C1 segment of cervical spinal cord (tissue), 14 donors: ENCODE data around the gene MCC.

ENCODE experiments used
- DNase-seq, 14 donors: peaks; one replicate each; lab custom pipeline; 2025; lab: John Stamatoyannopoulos, UW

The MCC gene

GRCh38 chr5:113487781-113488644 is at the start of gene MCC:
MCC (minus strand) TSS chr5:113488453.
- peak in 10 of 14 donors; percentile 3 to 69 (median 40) for DNase-seq

- DNase-seq = no peak
These were observed 43.4 kb upstream of the MCC start for GRCh38 chr5:113531481-113532159.

GRCh38 chr5:113527746-113528145 is 39.5 kb upstream of the MCC start:
- DNase-seq = no peak

GRCh38 chr5:113526421-113526820 is 38.2 kb upstream of the MCC start:
- no peak for DNase-seq

- DNase-seq = no peak
These were observed 36.7 kb upstream of the MCC start for GRCh38 chr5:113524927-113525326.

- no peak for DNase-seq
These were observed 34.9 kb upstream of the MCC start for GRCh38 chr5:113523168-113523567.

GRCh38 chr5:113520899-113521298 is 32.6 kb upstream of the MCC start:
- no peak for DNase-seq

GRCh38 chr5:113520429-113520828 is 32.2 kb upstream of the MCC start:
- DNase-seq = no peak

GRCh38 chr5:113519412-113519811 is 31.2 kb upstream of the MCC start:
- no peak for DNase-seq

GRCh38 chr5:113518884-113519283 is 30.6 kb upstream of the MCC start:
- no peak for DNase-seq

- peak in 3 of 14 donors; percentile 10 to 37 (median 33) for DNase-seq
These were observed 26.0 kb upstream of the MCC start for GRCh38 chr5:113514289-113514635.

- DNase-seq = peak; percentile 18 to 84 (median 74)
These were observed 25.4 kb upstream of the MCC start, which contains the start of gene YTHDC2 for GRCh38 chr5:113513384-113514288. YTHDC2 (plus strand) TSS chr5:113513694; CDS start chr5:113513896, 202 bp downstream.

- DNase-seq = no peak
These were observed 24.1 kb upstream of the MCC start for GRCh38 chr5:113512341-113512740.

GRCh38 chr5:113510836-113511451 is 22.7 kb upstream of the MCC start:
- no peak for DNase-seq

- DNase-seq = no peak
These were observed 20.5 kb upstream of the MCC start for GRCh38 chr5:113508756-113509155.

GRCh38 chr5:113507601-113508000 is 19.3 kb upstream of the MCC start:
- no peak for DNase-seq

GRCh38 chr5:113505181-113505580 is 16.9 kb upstream of the MCC start:
- no peak for DNase-seq

GRCh38 chr5:113503146-113503545 is 14.9 kb upstream of the MCC start:
- no peak for DNase-seq

- DNase-seq = no peak
These were observed 13.8 kb upstream of the MCC start for GRCh38 chr5:113502073-113502472.

- no peak for DNase-seq
These were observed 7.2 kb upstream of the MCC start for GRCh38 chr5:113495422-113495841.

- DNase-seq = no peak
These were observed 5.2 kb upstream of the MCC start for GRCh38 chr5:113493446-113493845.
